Keratinocyte (primary cell): Measurements from ENCODE around the gene SLC36A2. TPM values are rescaled to one million over a fixed set of nuclear protein-coding genes. Genes with fewer than 3 reads are reported as not detected.

Source experiments
- DNase-seq: peaks from one replicate; pipeline ENCODE4 v3.0.0-alpha.2; 2011; ENCODE audit warnings: low read depth, missing footprints, low spot score
- FAIRE-seq: peaks from 2 replicates; lab custom pipeline; 2011; peaks lifted over from hg19 to GRCh38; lab: Jason Lieb, UNC
- H2AFZ ChIP-seq: 2 replicates; pipeline ENCODE4 v1.6.0; 2012; ENCODE audit warnings: low read length, control low read depth, inconsistent platforms; ENCODE audit not compliant: control insufficient read depth
- H3K27ac ChIP-seq: 2 replicates; pipeline ENCODE4 v1.5.1; 2011; ENCODE audit warnings: low read length; ENCODE audit not compliant: control insufficient read depth, insufficient read depth
- H3K27me3 ChIP-seq: 3 replicates; pipeline ENCODE4 v1.6.0; 2011; ENCODE audit warnings: low read length; ENCODE audit not compliant: control insufficient read depth, insufficient read depth; ENCODE audit errors: extremely low read depth
- H3K36me3 ChIP-seq, 2 experiments: 2 replicates in 1 of 2; 3 replicates in 1 of 2; pipeline ENCODE4 v1.5.1; 2011; ENCODE audit warnings: low read length in 2 of 2, mild to moderate bottlenecking in 1 of 2; ENCODE audit not compliant: control insufficient read depth in 2 of 2, insufficient read depth in 2 of 2; ENCODE audit errors: extremely low read depth in 1 of 2
- H3K4me1 ChIP-seq: 3 replicates; pipeline ENCODE4 v1.5.1; 2011; ENCODE audit warnings: low read length; ENCODE audit not compliant: control insufficient read depth, insufficient read depth; ENCODE audit errors: extremely low read depth
- H3K4me2 ChIP-seq: 3 replicates; pipeline ENCODE4 v1.6.0; 2011; ENCODE audit warnings: low read depth, low read length; ENCODE audit not compliant: control insufficient read depth, insufficient read depth; ENCODE audit errors: extremely low read depth
- H3K4me3 ChIP-seq, 3 experiments: fragments of 200-600 bp in 1 of 3; sonication (generic) in 1 of 3; 2 replicates in 2 of 3; 3 replicates in 1 of 3; pipeline ENCODE4 v1.5.1; 2011 to 2016; ENCODE audit warnings: low read length in 3 of 3, mild to moderate bottlenecking in 3 of 3, control low read depth in 2 of 3, inconsistent platforms in 1 of 3, low read depth in 1 of 3, mixed read lengths in 1 of 3, mixed run types in 1 of 3, moderate library complexity in 1 of 3; ENCODE audit not compliant: control insufficient read depth in 2 of 3, insufficient read depth in 2 of 3; ENCODE audit errors: extremely low read depth in 1 of 3
- H3K79me2 ChIP-seq: 2 replicates; pipeline ENCODE4 v1.6.0; 2012; ENCODE audit warnings: low read length; ENCODE audit not compliant: control insufficient read depth, insufficient read depth
- H3K9ac ChIP-seq: 3 replicates; pipeline ENCODE4 v1.6.0; 2011; ENCODE audit warnings: low read length; ENCODE audit not compliant: control insufficient read depth, insufficient read depth; ENCODE audit errors: extremely low read depth
- H3K9me1 ChIP-seq: 3 replicates; pipeline ENCODE4 v1.6.0; 2011; ENCODE audit warnings: low read length; ENCODE audit not compliant: control insufficient read depth, insufficient read depth; ENCODE audit errors: extremely low read depth
- H3K9me3 ChIP-seq: 2 replicates; pipeline ENCODE4 v1.5.1; 2012; ENCODE audit warnings: low read depth, low read length; ENCODE audit not compliant: control insufficient read depth
- H4K20me1 ChIP-seq: 3 replicates; pipeline ENCODE4 v1.6.0; 2011; ENCODE audit warnings: low read length; ENCODE audit not compliant: control insufficient read depth, insufficient read depth; ENCODE audit errors: extremely low read depth
- EZH2 ChIP-seq: IDR thresholded peaks from one replicate; pipeline ENCODE4 v1.6.1; 2012; ENCODE audit warnings: inconsistent platforms, mild to moderate bottlenecking, low read length, moderate library complexity
- dilution Hi-C: fragments of 300-500 bp; cut with MboI; formaldehyde crosslinking; loops from one replicate; pipeline ENCODE4 v1.7.0; 2020; ENCODE audit warnings: low sequenced_read_pairs; ENCODE audit not compliant: extremely low pct_ligation_motif_present
- polyA plus RNA-seq, 5 experiments: library from polyadenylated mRNA; depleted of rRNA in 3 of 5; stranded (reverse) in 3 of 5; stranded (forward) in 1 of 5; unstranded in 1 of 5; fragments of >200 nt; gene quantifications; 1 replicate in 1 of 5; 2 replicates in 3 of 5; 3 replicates in 1 of 5; pipeline versions ENCODE4 v1.2.1 to v1.2.3, GENCODE V29; 2011 to 2012; ENCODE audit warnings: missing spikeins in 2 of 5, low read depth in 1 of 5, low replicate concordance in 1 of 5
- TF ChIP-seq, protein P1 (sequence below), 3 experiments: IDR thresholded peaks in 1 of 3; conservative IDR thresholded peaks in 1 of 3; optimal IDR thresholded peaks in 1 of 3; 2 replicates in 2 of 3; 3 replicates in 1 of 3; pipeline versions ENCODE3 to v1.5.1; 2011; ENCODE audit warnings: low read length in 3 of 3, mild to moderate bottlenecking in 3 of 3, moderate library complexity in 2 of 3, control low read depth in 1 of 3, inconsistent platforms in 1 of 3; ENCODE audit not compliant: insufficient read depth in 2 of 3; ENCODE audit errors: extremely low read depth in 1 of 3

The SLC36A2 gene
- polyA plus RNA-seq, 1 donor (not counting 4 experiments of a cell fraction or from before 2014, with no cell fraction given), result not detected

- H2AFZ ChIP-seq, result no peak overlapping the region
- H3K9me3 ChIP-seq, result no peaks in the 10 kb centered on the region
- H3K79me2 ChIP-seq, result no peaks in the 10 kb centered on the region
- H3K9ac ChIP-seq, result no peak overlapping the region
- H3K4me1 ChIP-seq, result no peaks in the 10 kb centered on the region
- H3K4me3 ChIP-seq, result no peak overlapping the region
- FAIRE-seq (no peak), DNase-seq (no peak)
- peaks cover 4% of the 10 kb centered on the region for H3K27me3 ChIP-seq
- TF ChIP-seq, protein P1, sequence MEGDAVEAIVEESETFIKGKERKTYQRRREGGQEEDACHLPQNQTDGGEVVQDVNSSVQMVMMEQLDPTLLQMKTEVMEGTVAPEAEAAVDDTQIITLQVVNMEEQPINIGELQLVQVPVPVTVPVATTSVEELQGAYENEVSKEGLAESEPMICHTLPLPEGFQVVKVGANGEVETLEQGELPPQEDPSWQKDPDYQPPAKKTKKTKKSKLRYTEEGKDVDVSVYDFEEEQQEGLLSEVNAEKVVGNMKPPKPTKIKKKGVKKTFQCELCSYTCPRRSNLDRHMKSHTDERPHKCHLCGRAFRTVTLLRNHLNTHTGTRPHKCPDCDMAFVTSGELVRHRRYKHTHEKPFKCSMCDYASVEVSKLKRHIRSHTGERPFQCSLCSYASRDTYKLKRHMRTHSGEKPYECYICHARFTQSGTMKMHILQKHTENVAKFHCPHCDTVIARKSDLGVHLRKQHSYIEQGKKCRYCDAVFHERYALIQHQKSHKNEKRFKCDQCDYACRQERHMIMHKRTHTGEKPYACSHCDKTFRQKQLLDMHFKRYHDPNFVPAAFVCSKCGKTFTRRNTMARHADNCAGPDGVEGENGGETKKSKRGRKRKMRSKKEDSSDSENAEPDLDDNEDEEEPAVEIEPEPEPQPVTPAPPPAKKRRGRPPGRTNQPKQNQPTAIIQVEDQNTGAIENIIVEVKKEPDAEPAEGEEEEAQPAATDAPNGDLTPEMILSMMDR (optimal IDR thresholded peaks at IDR 0.05 in 1 of 3, IDR thresholded peaks at IDR 0.05 in 1 of 3, conservative IDR thresholded peaks at IDR 0.05 in 1 of 3; ENCODE audit: extremely low read depth in 1 of 3, insufficient read depth in 2 of 3, low read length in 3 of 3), result no peak
- no peak for TF ChIP-seq EZH2
- H3K36me3 ChIP-seq, result no peaks in the 10 kb centered on the region
- H3K27ac ChIP-seq, result no peak overlapping the region
- dilution Hi-C loops, result no loop called here
- H4K20me1 ChIP-seq, result no peaks in the 10 kb centered on the region
- H3K4me2 ChIP-seq, result no peak overlapping the region
- no peaks in the 10 kb centered on the region for H3K9me1 ChIP-seq
Observed at GRCh38 chr5:151327585-151327984, 19.8 kb downstream of the SLC36A2 start.

DNA sequence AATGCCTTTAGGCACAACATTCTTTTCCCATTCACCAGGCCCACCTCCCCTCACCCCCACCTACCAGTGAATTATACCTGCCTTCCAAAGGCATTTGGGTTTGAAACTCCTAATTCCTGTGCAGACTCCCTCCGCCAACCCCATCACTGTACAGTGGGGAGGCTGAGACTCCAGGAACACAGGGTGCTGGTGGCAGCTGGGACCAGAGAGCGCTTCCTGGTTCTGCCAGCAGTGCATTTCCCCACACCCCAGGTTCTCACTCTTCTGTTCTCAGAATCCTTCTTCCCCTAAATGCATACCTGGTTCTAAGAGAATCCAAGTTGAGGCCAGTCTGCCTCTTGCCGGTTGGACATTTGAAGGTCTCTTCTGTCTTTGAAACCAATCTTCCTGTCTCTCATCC is 21.1 kb downstream of the SLC36A2 start:
- no peaks in the 10 kb centered on the region for H3K36me3 ChIP-seq
- H3K4me2 ChIP-seq, result no peak overlapping the region
- no peaks in the 10 kb centered on the region for H3K9me3 ChIP-seq
- no peaks in the 10 kb centered on the region for H3K4me1 ChIP-seq
- DNase-seq, result no peak
- H3K79me2 ChIP-seq, result no peaks in the 10 kb centered on the region
- H3K27ac ChIP-seq, result no peak overlapping the region
- H3K9ac ChIP-seq, result no peak overlapping the region
- no peaks in the 10 kb centered on the region for H3K9me1 ChIP-seq
- FAIRE-seq, result no peak
- no peak for TF ChIP-seq EZH2
- TF ChIP-seq, protein P1 (optimal IDR thresholded peaks at IDR 0.05 in 1 of 3, IDR thresholded peaks at IDR 0.05 in 1 of 3, conservative IDR thresholded peaks at IDR 0.05 in 1 of 3; ENCODE audit: extremely low read depth in 1 of 3, insufficient read depth in 2 of 3, low read length in 3 of 3), result no peak
- H4K20me1 ChIP-seq, result no peaks in the 10 kb centered on the region
- peaks cover 4% of the 10 kb centered on the region for H3K27me3 ChIP-seq
- no peak overlapping the region for H3K4me3 ChIP-seq
- no peak overlapping the region for H2AFZ ChIP-seq
- dilution Hi-C loops, result no loop called here
